Loucy (cell line): ENCODE data around the gene UNC5A.

Source experiments
- EZH2phosphoT487 ChIP-seq: fragments of 200-600 bp; IDR thresholded peaks from 2 replicates; pipeline ENCODE4 v1.6.1; 2018; ENCODE audit warnings: antibody characterized with exemption, mild to moderate bottlenecking, moderate library complexity, borderline replicate concordance
- TF ChIP-seq, protein P1 (sequence below): fragments of 200-600 bp; sonication (generic); conservative IDR thresholded peaks from 2 replicates; pipeline ENCODE4 v1.5.1; 2014; ENCODE audit warnings: mild to moderate bottlenecking, antibody characterized with exemption, low read length

DNA sequence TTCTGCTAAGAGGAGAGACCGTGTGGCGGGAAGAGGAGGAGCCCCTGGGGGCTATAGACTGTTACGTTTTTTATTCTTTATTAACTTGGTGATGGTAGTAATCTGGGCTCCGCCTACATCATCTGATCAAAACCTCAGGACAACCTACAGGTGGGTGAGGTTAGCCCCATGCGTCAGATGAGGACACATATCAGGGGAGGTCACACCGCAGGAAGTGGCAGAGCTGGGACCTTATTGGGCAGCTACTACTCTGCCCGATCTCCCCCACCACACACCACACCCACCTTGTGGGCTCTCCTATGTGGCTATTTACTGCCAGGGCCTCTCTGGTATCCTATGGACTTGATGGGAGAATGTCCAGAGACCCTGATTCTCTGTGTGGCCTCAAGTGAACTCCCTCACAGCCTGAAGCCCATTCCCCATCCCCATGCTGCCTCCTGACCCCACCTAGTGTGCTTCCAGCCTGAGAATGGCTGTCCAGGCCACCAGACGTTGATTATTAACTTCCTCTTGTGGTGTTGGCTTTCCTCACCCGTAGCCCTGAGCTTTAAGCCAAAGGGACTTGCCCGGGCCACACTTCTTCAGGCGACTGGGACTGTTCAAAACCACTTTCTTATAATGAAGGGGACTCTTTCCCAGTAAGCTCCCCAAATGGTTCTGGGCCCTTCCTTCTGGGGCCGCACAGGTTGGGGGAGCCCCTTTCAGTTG lies 8.2 kb downstream of the UNC5A start:
- TF ChIP-seq, protein P1, sequence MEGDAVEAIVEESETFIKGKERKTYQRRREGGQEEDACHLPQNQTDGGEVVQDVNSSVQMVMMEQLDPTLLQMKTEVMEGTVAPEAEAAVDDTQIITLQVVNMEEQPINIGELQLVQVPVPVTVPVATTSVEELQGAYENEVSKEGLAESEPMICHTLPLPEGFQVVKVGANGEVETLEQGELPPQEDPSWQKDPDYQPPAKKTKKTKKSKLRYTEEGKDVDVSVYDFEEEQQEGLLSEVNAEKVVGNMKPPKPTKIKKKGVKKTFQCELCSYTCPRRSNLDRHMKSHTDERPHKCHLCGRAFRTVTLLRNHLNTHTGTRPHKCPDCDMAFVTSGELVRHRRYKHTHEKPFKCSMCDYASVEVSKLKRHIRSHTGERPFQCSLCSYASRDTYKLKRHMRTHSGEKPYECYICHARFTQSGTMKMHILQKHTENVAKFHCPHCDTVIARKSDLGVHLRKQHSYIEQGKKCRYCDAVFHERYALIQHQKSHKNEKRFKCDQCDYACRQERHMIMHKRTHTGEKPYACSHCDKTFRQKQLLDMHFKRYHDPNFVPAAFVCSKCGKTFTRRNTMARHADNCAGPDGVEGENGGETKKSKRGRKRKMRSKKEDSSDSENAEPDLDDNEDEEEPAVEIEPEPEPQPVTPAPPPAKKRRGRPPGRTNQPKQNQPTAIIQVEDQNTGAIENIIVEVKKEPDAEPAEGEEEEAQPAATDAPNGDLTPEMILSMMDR, result no peak
- no peak for TF ChIP-seq EZH2phosphoT487
